Right cardiac atrium (tissue), 5 donors: ENCODE results near the gene ATP2B3. TPM values are rescaled to one million over a fixed set of nuclear protein-coding genes. Genes with fewer than 3 reads are reported as not detected.
"Not testable (repeated sequence)": the region's sequence is repeated elsewhere in the genome, so short reads cannot be mapped to it uniquely, and the experiment has no call there.

Experiments
- ATAC-seq, 2 donors: fragments of 200-7000 bp; cut with Tn5 transposase; one replicate each; pipeline versions ENCODE4 v1.8.0 to v1.9.1; 2020; ENCODE audit warnings: moderate library complexity in 2 of 2, mild to moderate bottlenecking in 1 of 2
- DNase-seq, 3 donors: peaks; one replicate each; pipeline ENCODE4 v3.0.0-alpha.2; 2020
- H3K27ac ChIP-seq: one replicate; pipeline ENCODE4 v1.5.1; 2013; ENCODE audit warnings: mild to moderate bottlenecking, low read length, control low read depth, moderate library complexity
- H3K27me3 ChIP-seq: one replicate; pipeline ENCODE4 v1.6.1; 2013; ENCODE audit not compliant: control insufficient read depth, insufficient read depth
- H3K4me1 ChIP-seq: one replicate; pipeline ENCODE4 v1.6.1; 2013; ENCODE audit warnings: low read length; ENCODE audit not compliant: control insufficient read depth, insufficient read depth
- H3K4me3 ChIP-seq: one replicate; pipeline ENCODE4 v1.5.1; 2013; ENCODE audit warnings: low read length, control low read depth
- H3K9me3 ChIP-seq: one replicate; pipeline ENCODE4 v1.6.1; 2013; ENCODE audit warnings: low read length; ENCODE audit not compliant: control insufficient read depth
- WGBS: extraction: QIAGEN DNeasy Blood & Tissue Kit; methylation state at CpG from one replicate; pipeline ENCODE4 v1.1.7; 2013; 5-methylcytosine and 5-hydroxymethylcytosine counted together
- intact Hi-C, 4 donors: fragments of 100-400 bp; cut with DNase I; formaldehyde crosslinking; loops; one replicate each; pipeline versions ENCODE4 v1.11.0 to v1.14.0; 2022 to 2023
- polyA plus RNA-seq: library from polyadenylated mRNA; stranded (reverse); fragments of 200-250 nt; gene quantifications from one replicate; pipeline ENCODE4 v1.2.3, GENCODE V29; 2013
- total RNA-seq, 4 donors: library from RNA; stranded (reverse); fragmentation: NEBNext Ultra II Directional; extraction: Animal tissue kit (Norgen Biotek cat#: 25700); gene quantifications; one replicate each; pipeline ENCODE4 v1.2.1, GENCODE V29; 2021
- donor health status: healthy with polysubstance abuse.
- donor health status: DM: no; HTN: yes; CAD: no.
- donor health status: DM: no; HTN: no; CAD: no.
- donor health status: DM: no; HTN: yes; CAD: no; lungs with severe emphysema.
- donor health status: DM: yes; HTN: yes; CAD: no.

ATP2B3 gene
- total and polyA plus RNA-seq, 5 donors, result under 0.01 TPM; not detected in 4

- WGBS, result 0% methylated on average over 57 of the region's 79 CpGs
- intact Hi-C loops, result loop anchor here in 1 of 4 donors (10.0 kb wide), 1 partner anchor 486 kb away; no protein-coding TSS in a partner anchor
- ATAC-seq, result peak; percentile 47 to 59
- peak within 1 kb of the TSS; percentile 85 for H3K4me3 ChIP-seq
- H3K27me3 ChIP-seq, result no peaks in the 10 kb centered on the region
- peak within 1 kb of the TSS; percentile 89 for H3K27ac ChIP-seq
- H3K9me3 ChIP-seq, result no peaks in the 10 kb centered on the region
- no peaks in the 10 kb centered on the region for H3K4me1 ChIP-seq
- DNase-seq, result peak in 2 of 3 donors; percentile 61 to 62
Observed at GRCh38 chrX:153598541-153599191, 81.2 kb downstream of the ATP2B3 start, which contains the start of gene CCNQ. CCNQ (minus strand) TSS chrX:153599139; CDS start chrX:153599073, 66 bp downstream.

GRCh38 chrX:153599192-153600031 lies 82.0 kb downstream of the ATP2B3 start:
- H3K27me3 ChIP-seq, result no peaks in the 10 kb centered on the region
- ATAC-seq, result peak; percentile 96 to 97
- no peaks in the 10 kb centered on the region for H3K4me1 ChIP-seq
- H3K4me3 ChIP-seq, result peak overlapping the region; percentile 80
- peak; percentile 89 to 96 (median 96) for DNase-seq
- peak overlapping the region; percentile 89 for H3K27ac ChIP-seq
- intact Hi-C loops, result loop anchor here in 1 of 4 donors (10.0 kb wide), 1 partner anchor 485 kb away; no protein-coding TSS in a partner anchor
- no peaks in the 10 kb centered on the region for H3K9me3 ChIP-seq
- WGBS, result under 1% methylated on average over 67 of the region's 79 CpGs

GRCh38 chrX:153600032-153600373 lies 82.6 kb downstream of the ATP2B3 start:
- Histone ChIP-seq H3K27ac (no peak overlapping the region), H3K4me3 (peak overlapping the region; percentile 80), H3K9me3 (no peaks in the 10 kb centered on the region), H3K4me1 (no peaks in the 10 kb centered on the region), H3K27me3 (no peaks in the 10 kb centered on the region)
- 8% methylated on average over 2 of the region's 2 CpGs for WGBS
- intact Hi-C loops, result no loop called here
- ATAC-seq, result no peak
- DNase-seq, result no peak

GRCh38 chrX:153600921-153601320 lies 83.5 kb downstream of the ATP2B3 start:
- no peak for ATAC-seq
- 86% methylated on average over 7 of the region's 7 CpGs for WGBS
- H3K9me3 ChIP-seq, result no peaks in the 10 kb centered on the region
- H3K4me1 ChIP-seq, result no peaks in the 10 kb centered on the region
- no peak for DNase-seq
- H3K27ac ChIP-seq, result no peak overlapping the region
- no peaks in the 10 kb centered on the region for H3K27me3 ChIP-seq
- no peak overlapping the region for H3K4me3 ChIP-seq
- intact Hi-C loops, result no loop called here

- no peak for DNase-seq
- Histone ChIP-seq H3K4me1 (no peaks in the 10 kb centered on the region), H3K4me3 (no peak overlapping the region), H3K27me3 (no peaks in the 10 kb centered on the region), H3K9me3 (no peaks in the 10 kb centered on the region), H3K27ac (no peak overlapping the region)
- ATAC-seq, result no peak
- WGBS, result 88% methylated on average over 12 of the region's 12 CpGs
- intact Hi-C loops, result no loop called here
Observed at GRCh38 chrX:153601511-153602110, 84.2 kb downstream of the ATP2B3 start.

- H3K4me3 ChIP-seq, result no peak overlapping the region
- no peaks in the 10 kb centered on the region for H3K27me3 ChIP-seq
- no peaks in the 10 kb centered on the region for H3K9me3 ChIP-seq
- WGBS, result 92% methylated on average over 3 of the region's 3 CpGs
- intact Hi-C loops, result no loop called here
- no peaks in the 10 kb centered on the region for H3K4me1 ChIP-seq
- no peak for ATAC-seq
- DNase-seq, result no peak
- H3K27ac ChIP-seq, result no peak overlapping the region
Observed at GRCh38 chrX:153602601-153603000, 85.2 kb downstream of the ATP2B3 start.

- intact Hi-C loops, result no loop called here
- no peak for ATAC-seq
- Histone ChIP-seq H3K27me3 (no peaks in the 10 kb centered on the region), H3K4me3 (no peak overlapping the region), H3K4me1 (no peaks in the 10 kb centered on the region), H3K9me3 (no peaks in the 10 kb centered on the region), H3K27ac (no peak overlapping the region)
- 93% methylated on average over 17 of the region's 17 CpGs for WGBS
- DNase-seq, result no peak
Observed at GRCh38 chrX:153603131-153603656, 85.8 kb downstream of the ATP2B3 start.

GRCh38 chrX:153604666-153605380 lies 87.4 kb downstream of the ATP2B3 start:
- ATAC-seq, H3K27me3 ChIP-seq, intact Hi-C loops, H3K27ac ChIP-seq, H3K4me1 ChIP-seq, DNase-seq, H3K9me3 ChIP-seq, H3K4me3 ChIP-seq: not testable (repeated sequence)
- WGBS, result 83% methylated on average over 18 of the region's 18 CpGs

GRCh38 chrX:153606503-153606902 lies 89.1 kb downstream of the ATP2B3 start:
- no peak for ATAC-seq
- intact Hi-C loops, result no loop called here
- H3K9me3 ChIP-seq, result no peaks in the 10 kb centered on the region

GRCh38 chrX:153608376-153608775 lies 90.9 kb downstream of the ATP2B3 start:
- WGBS, result 58% methylated on average over 2 of the region's 2 CpGs

More at GRCh38 chrX:153606503-153606902, 89.1 kb downstream of the ATP2B3 start:
- no peak for DNase-seq
- Histone ChIP-seq H3K27ac (no peak overlapping the region), H3K4me1 (no peaks in the 10 kb centered on the region), H3K27me3 (no peaks in the 10 kb centered on the region), H3K4me3 (no peak overlapping the region)
- 86% methylated on average over 23 of the region's 23 CpGs for WGBS

More at GRCh38 chrX:153608376-153608775, 90.9 kb downstream of the ATP2B3 start:
- intact Hi-C loops, result no loop called here
- Histone ChIP-seq H3K4me1 (no peaks in the 10 kb centered on the region), H3K27me3 (no peaks in the 10 kb centered on the region), H3K4me3 (no peak overlapping the region), H3K27ac (no peak overlapping the region), H3K9me3 (no peaks in the 10 kb centered on the region)
- no peak for DNase-seq
- ATAC-seq, result no peak
